ENCODE measurements around the gene SOCS2. TPM values are rescaled to one million over a fixed set of nuclear protein-coding genes. Genes with fewer than 3 reads are reported as not detected.

The SOCS2 gene
- total RNA-seq, 1 experiment from 2014 or later = 57.2 TPM

DNA sequence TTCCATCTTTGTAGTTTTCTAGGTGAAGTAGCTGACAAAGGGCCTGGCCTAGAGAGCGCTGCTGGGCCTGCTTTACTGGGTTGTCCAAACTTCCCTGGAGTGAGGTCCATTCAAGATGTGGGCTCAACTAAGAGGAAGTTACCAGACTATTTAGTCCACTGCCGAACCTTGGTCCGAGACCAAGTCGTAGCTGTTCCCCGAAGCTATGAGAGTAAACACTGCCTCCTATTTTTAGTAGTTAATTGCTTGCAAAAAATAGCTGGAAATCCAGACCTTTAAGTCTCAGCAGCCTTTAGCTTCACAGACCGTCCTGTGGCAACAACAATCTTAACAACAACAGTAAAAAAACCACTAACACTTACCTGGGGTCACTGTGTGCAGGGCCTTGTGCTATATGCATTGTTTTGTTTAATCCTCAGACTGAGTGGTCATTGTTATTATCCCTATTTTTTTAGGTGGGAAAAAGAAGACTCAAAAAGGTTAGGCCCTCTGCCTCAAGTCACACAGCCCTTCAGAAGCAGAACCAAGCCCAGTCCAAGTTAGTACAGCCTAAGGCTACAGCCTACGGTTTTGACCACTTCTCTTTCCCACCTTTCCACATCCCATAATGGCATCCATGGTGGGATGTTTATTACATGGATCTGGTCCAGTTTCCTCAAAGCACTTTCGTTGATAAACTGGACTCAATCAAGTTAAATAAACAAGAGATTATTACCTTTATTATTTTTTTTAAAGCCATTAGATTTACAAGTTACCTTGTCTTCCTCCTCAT is 30.6 kb downstream of the SOCS2 start:
- no peaks in the 10 kb centered on the region for H3K9me3 ChIP-seq (ENCODE audit: control insufficient read depth, low read depth, low read length)
- H3K4me2 ChIP-seq (ENCODE audit: insufficient read depth, insufficient read length, low read length) = no peak overlapping the region
- H2BK12ac ChIP-seq (ENCODE audit: insufficient read length, low read depth, low read length) = no peak overlapping the region
- H4K20me1 ChIP-seq (ENCODE audit: control insufficient read depth, insufficient read depth, insufficient read length) = no peaks in the 10 kb centered on the region
- no peak overlapping the region for H4K8ac ChIP-seq (replicated peaks; ENCODE audit: insufficient read length, low read depth, low read length)
- no peak overlapping the region for H3K14ac ChIP-seq (ENCODE audit: insufficient read depth, low read length)
- H3T11ph ChIP-seq (ENCODE audit: low read length) = no peak overlapping the region
- no peaks in the 10 kb centered on the region for H3K27me3 ChIP-seq (ENCODE audit: insufficient read depth, low read length)
- no peaks in the 10 kb centered on the region for H3K79me1 ChIP-seq (ENCODE audit: insufficient read depth, low read depth, low read length, poor library complexity, severe bottlenecking)
- no peak overlapping the region for H3K23ac ChIP-seq (ENCODE audit: insufficient read length, low read depth, low read length)
- no peak overlapping the region for H3K27ac ChIP-seq (ENCODE audit: insufficient read length, low read depth, low read length)
- H3K4ac ChIP-seq (ENCODE audit: low read depth, low read length) = no peak overlapping the region
- Mint-ChIP-seq H3K4me3 (no peak overlapping the region), H3K4me1 (peaks cover 3 to 6% of the 10 kb centered on the region in 2 experiments; a peak in 3 of 4 replicates), H3K27ac (no peak overlapping the region), H3K36me3 (ENCODE audit: insufficient read depth in 1 of 3, low read depth in 3 of 3) (no peaks in the 10 kb centered on the region), H3K27me3 (ENCODE audit: low read depth) (no peaks in the 10 kb centered on the region), H3K9me3 (no peaks in the 10 kb centered on the region)
- no peaks in the 10 kb centered on the region for H3K4me1 ChIP-seq (ENCODE audit: insufficient read depth, low read length)
- no peak overlapping the region for H2AFZ ChIP-seq (ENCODE audit: low read length)
- H2AK5ac ChIP-seq (ENCODE audit: insufficient read length, low read length) = no peak overlapping the region
- DNase-seq = no peak
- WGBS (ENCODE audit: extremely low coverage, insufficient read length, low lambda C conversion rate) = no CpG with 5 or more reads among the region's 8 CpGs
- H3K79me2 ChIP-seq (ENCODE audit: insufficient read depth, low read length) = no peaks in the 10 kb centered on the region
- no peak overlapping the region for H2BK120ac ChIP-seq (ENCODE audit: low read depth, low read length, poor library complexity, severe bottlenecking)
- no peak overlapping the region for H3K56ac ChIP-seq (ENCODE audit: insufficient read length, low read depth, low read length)
- H2BK5ac ChIP-seq (ENCODE audit: insufficient read length, low read length) = no peak overlapping the region
- H2BK15ac ChIP-seq (ENCODE audit: low read depth, low read length) = no peak overlapping the region
- no peaks in the 10 kb centered on the region for H3K23me2 ChIP-seq (ENCODE audit: insufficient read length, low read depth, low read length, poor library complexity, severe bottlenecking)
- no peak overlapping the region for H4K91ac ChIP-seq (ENCODE audit: insufficient read length, low read depth, low read length)
- H3K9ac ChIP-seq (ENCODE audit: extremely low read depth, insufficient read length, low read length) = no peak overlapping the region
- H4K5ac ChIP-seq (ENCODE audit: insufficient read length, low read depth, low read length) = no peak overlapping the region
- no peak overlapping the region for H2BK20ac ChIP-seq (ENCODE audit: low read depth, low read length, poor library complexity, severe bottlenecking)
- TF ChIP-seq, protein P1, sequence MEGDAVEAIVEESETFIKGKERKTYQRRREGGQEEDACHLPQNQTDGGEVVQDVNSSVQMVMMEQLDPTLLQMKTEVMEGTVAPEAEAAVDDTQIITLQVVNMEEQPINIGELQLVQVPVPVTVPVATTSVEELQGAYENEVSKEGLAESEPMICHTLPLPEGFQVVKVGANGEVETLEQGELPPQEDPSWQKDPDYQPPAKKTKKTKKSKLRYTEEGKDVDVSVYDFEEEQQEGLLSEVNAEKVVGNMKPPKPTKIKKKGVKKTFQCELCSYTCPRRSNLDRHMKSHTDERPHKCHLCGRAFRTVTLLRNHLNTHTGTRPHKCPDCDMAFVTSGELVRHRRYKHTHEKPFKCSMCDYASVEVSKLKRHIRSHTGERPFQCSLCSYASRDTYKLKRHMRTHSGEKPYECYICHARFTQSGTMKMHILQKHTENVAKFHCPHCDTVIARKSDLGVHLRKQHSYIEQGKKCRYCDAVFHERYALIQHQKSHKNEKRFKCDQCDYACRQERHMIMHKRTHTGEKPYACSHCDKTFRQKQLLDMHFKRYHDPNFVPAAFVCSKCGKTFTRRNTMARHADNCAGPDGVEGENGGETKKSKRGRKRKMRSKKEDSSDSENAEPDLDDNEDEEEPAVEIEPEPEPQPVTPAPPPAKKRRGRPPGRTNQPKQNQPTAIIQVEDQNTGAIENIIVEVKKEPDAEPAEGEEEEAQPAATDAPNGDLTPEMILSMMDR (conservative IDR thresholded peaks at IDR 0.05) = no peak
- no peak overlapping the region for H3K18ac ChIP-seq (ENCODE audit: insufficient read length, low read depth, low read length)

All from H9 (cell line).